Activated T-helper 1 cell treated with anti-CD3 and anti-CD28 coated beads, Interleukin-12 subunit alpha, Interleukin-12 subunit beta, Interleukin-2, Interleukin-4 antibody, amounts not matched to agents 30 ng/mL and 10 ng/mL and 1 ng/mL, durations not matched to agents 14 hours and 24 hours and 36 hours (primary cell): Measurements from ENCODE around the gene CREB3L1. TPM values are rescaled to one million over a fixed set of nuclear protein-coding genes. Genes with fewer than 3 reads are reported as not detected.

Experiments used
- DNase-seq: peaks from one replicate; pipeline ENCODE4 v3.0.0; 2021; ENCODE audit warnings: low spot score
- H3K27ac Mint-ChIP-seq: one replicate; pipeline ENCODE4 v1.8.0; 2021; ENCODE audit warnings: mild to moderate bottlenecking, mixed read lengths
- H3K27me3 Mint-ChIP-seq: one replicate; pipeline ENCODE4 v1.8.0; 2022; ENCODE audit warnings: mild to moderate bottlenecking, moderate library complexity, mixed read lengths; ENCODE audit not compliant: insufficient read depth
- H3K36me3 Mint-ChIP-seq: one replicate; pipeline ENCODE4 v1.8.0; 2021; ENCODE audit warnings: low read depth, mixed read lengths
- H3K4me1 Mint-ChIP-seq: one replicate; pipeline ENCODE4 v1.8.0; 2021; ENCODE audit warnings: low read depth, mixed read lengths
- H3K4me3 Mint-ChIP-seq: one replicate; pipeline ENCODE4 v1.8.0; 2021; ENCODE audit warnings: mild to moderate bottlenecking, moderate library complexity, mixed read lengths
- H3K9me3 Mint-ChIP-seq: one replicate; pipeline ENCODE4 v1.8.0; 2021; ENCODE audit warnings: mixed read lengths
- intact Hi-C: fragments of 100-400 bp; cut with micrococcal nuclease; formaldehyde crosslinking; loops from one replicate; pipeline ENCODE4 v1.15.1; 2024
- total RNA-seq: library from RNA; stranded (reverse); gene quantifications from 2 replicates; pipeline ENCODE4 v1.2.3, GENCODE V29; 2022

CREB3L1 gene
- total RNA-seq, 1 donor from 2014 or later: 0.39 TPM

- H3K4me1 Mint-ChIP-seq: peaks cover 26% of the 10 kb centered on the region
- peak; percentile 54 for DNase-seq
- H3K9me3 Mint-ChIP-seq: no peaks in the 10 kb centered on the region
- intact Hi-C loops: loop anchor here (1.0 to 2.0 kb wide), 2 partner anchors 76 to 350 kb away; no protein-coding TSS in a partner anchor
- H3K4me3 Mint-ChIP-seq: no peak overlapping the region
- H3K36me3 Mint-ChIP-seq: no peaks in the 10 kb centered on the region
- H3K27me3 Mint-ChIP-seq: no peaks in the 10 kb centered on the region
- no peak overlapping the region for H3K27ac Mint-ChIP-seq
Observed at GRCh38 chr11:46315033-46315738, 37.7 kb downstream of the CREB3L1 start.

GRCh38 chr11:46315783-46316563, 38.5 kb downstream of the CREB3L1 start:
- Mint-ChIP-seq H3K27me3 (no peaks in the 10 kb centered on the region), H3K27ac (no peak overlapping the region), H3K36me3 (no peaks in the 10 kb centered on the region), H3K4me3 (no peak overlapping the region), H3K9me3 (no peaks in the 10 kb centered on the region), H3K4me1 (peaks cover 24% of the 10 kb centered on the region)
- DNase-seq: no peak
- intact Hi-C loops: loop anchor here (1.0 to 2.0 kb wide), 2 partner anchors 77 to 351 kb away; no protein-coding TSS in a partner anchor

GRCh38 chr11:46319074-46319453, 41.6 kb downstream of the CREB3L1 start:
- peaks cover 24% of the 10 kb centered on the region for H3K4me1 Mint-ChIP-seq
- no peaks in the 10 kb centered on the region for H3K9me3 Mint-ChIP-seq
- H3K27me3 Mint-ChIP-seq: no peaks in the 10 kb centered on the region
- DNase-seq: no peak
- no peaks in the 10 kb centered on the region for H3K36me3 Mint-ChIP-seq
- H3K4me3 Mint-ChIP-seq: no peak overlapping the region
- H3K27ac Mint-ChIP-seq: peak overlapping the region; percentile 84
- intact Hi-C loops: no loop called here

- Mint-ChIP-seq H3K36me3 (no peaks in the 10 kb centered on the region), H3K9me3 (no peaks in the 10 kb centered on the region), H3K4me1 (peaks cover 19% of the 10 kb centered on the region), H3K4me3 (no peak overlapping the region), H3K27ac (no peak overlapping the region), H3K27me3 (peaks cover 10% of the 10 kb centered on the region)
- DNase-seq: no peak
- intact Hi-C loops: no loop called here
Observed at GRCh38 chr11:46321757-46322156, 44.3 kb downstream of the CREB3L1 start.

- no peak for DNase-seq
- no peak overlapping the region for H3K4me3 Mint-ChIP-seq
- intact Hi-C loops: no loop called here
- no peaks in the 10 kb centered on the region for H3K36me3 Mint-ChIP-seq
- H3K9me3 Mint-ChIP-seq: no peaks in the 10 kb centered on the region
- no peak overlapping the region for H3K27ac Mint-ChIP-seq
- H3K4me1 Mint-ChIP-seq: peaks cover 19% of the 10 kb centered on the region
- H3K27me3 Mint-ChIP-seq: peaks cover 16% of the 10 kb centered on the region
Observed at GRCh38 chr11:46322759-46323158, 45.3 kb downstream of the CREB3L1 start.

GRCh38 chr11:46326813-46327416, 49.5 kb downstream of the CREB3L1 start:
- no peak for DNase-seq
- Mint-ChIP-seq H3K4me1 (peaks cover 18% of the 10 kb centered on the region), H3K27ac (no peak overlapping the region), H3K27me3 (peaks cover 53% of the 10 kb centered on the region), H3K9me3 (no peaks in the 10 kb centered on the region), H3K36me3 (peaks cover 3% of the 10 kb centered on the region), H3K4me3 (no peak overlapping the region)
- intact Hi-C loops: no loop called here

- H3K36me3 Mint-ChIP-seq: peaks cover 3% of the 10 kb centered on the region
- peaks cover 58% of the 10 kb centered on the region for H3K27me3 Mint-ChIP-seq
- peaks cover 19% of the 10 kb centered on the region for H3K4me1 Mint-ChIP-seq
- no peak overlapping the region for H3K4me3 Mint-ChIP-seq
- intact Hi-C loops: no loop called here
- H3K27ac Mint-ChIP-seq: no peak overlapping the region
- DNase-seq: no peak
- H3K9me3 Mint-ChIP-seq: no peaks in the 10 kb centered on the region
Observed at GRCh38 chr11:46327829-46328228, 50.4 kb downstream of the CREB3L1 start.

GRCh38 chr11:46330154-46330553, 52.7 kb downstream of the CREB3L1 start:
- peaks cover 19% of the 10 kb centered on the region for H3K4me1 Mint-ChIP-seq
- H3K9me3 Mint-ChIP-seq: no peaks in the 10 kb centered on the region
- no peak for DNase-seq
- no peak overlapping the region for H3K4me3 Mint-ChIP-seq
- intact Hi-C loops: no loop called here
- H3K27ac Mint-ChIP-seq: no peak overlapping the region
- H3K27me3 Mint-ChIP-seq: peaks cover 71% of the 10 kb centered on the region
- peaks cover 4% of the 10 kb centered on the region for H3K36me3 Mint-ChIP-seq

GRCh38 chr11:46330563-46331281, 53.3 kb downstream of the CREB3L1 start:
- Mint-ChIP-seq H3K36me3 (peaks cover 4% of the 10 kb centered on the region), H3K9me3 (no peaks in the 10 kb centered on the region), H3K27me3 (peaks cover 67% of the 10 kb centered on the region), H3K27ac (no peak overlapping the region), H3K4me3 (no peak overlapping the region), H3K4me1 (peaks cover 19% of the 10 kb centered on the region)
- intact Hi-C loops: loop anchor here (1.0 kb wide), 1 partner anchor 16 kb away; no protein-coding TSS in a partner anchor
- DNase-seq: no peak

- peaks cover 69% of the 10 kb centered on the region for H3K27me3 Mint-ChIP-seq
- H3K27ac Mint-ChIP-seq: no peak overlapping the region
- peaks cover 19% of the 10 kb centered on the region for H3K4me1 Mint-ChIP-seq
- no peak for DNase-seq
- intact Hi-C loops: loop anchor here (1.0 kb wide), 1 partner anchor 15 kb away; no protein-coding TSS in a partner anchor
- no peaks in the 10 kb centered on the region for H3K9me3 Mint-ChIP-seq
- H3K36me3 Mint-ChIP-seq: peaks cover 4% of the 10 kb centered on the region
- H3K4me3 Mint-ChIP-seq: peak overlapping the region; percentile 68
Observed at GRCh38 chr11:46331282-46331984, 54.0 kb downstream of the CREB3L1 start.

GRCh38 chr11:46332093-46332567, 54.7 kb downstream of the CREB3L1 start:
- Mint-ChIP-seq H3K4me3 (peak overlapping the region; percentile 68), H3K9me3 (no peaks in the 10 kb centered on the region), H3K27ac (no peak overlapping the region), H3K36me3 (peaks cover 4% of the 10 kb centered on the region), H3K4me1 (peaks cover 19% of the 10 kb centered on the region), H3K27me3 (peaks cover 66% of the 10 kb centered on the region)
- intact Hi-C loops: no loop called here
- no peak for DNase-seq
